Esophagus squamous epithelium (tissue), 5 donors: Measurements from ENCODE around the gene DHTKD1. TPM values are rescaled to one million over a fixed set of nuclear protein-coding genes. Genes with fewer than 3 reads are reported as not detected.

Experiments
- DNase-seq: peaks from one replicate; lab custom pipeline; 2025; lab: John Stamatoyannopoulos, UW
- H3K27ac ChIP-seq, 4 donors: fragments of 200-600 bp; sonication (generic); one replicate each; pipeline ENCODE4 v1.5.1; 2016 to 2019; ENCODE audit warnings: mild to moderate bottlenecking in 1 of 4
- H3K27me3 ChIP-seq, 4 donors: fragments of 200-600 bp; sonication (generic); 1 replicate in 3 of 4; 2 replicates in 1 of 4; pipeline versions ENCODE4 v1.5.1 to v1.6.0; 2017 to 2021; ENCODE audit warnings: antibody characterized with exemption in 1 of 4
- H3K36me3 ChIP-seq, 3 donors: fragments of 200-600 bp; sonication (generic); one replicate each; pipeline ENCODE4 v1.5.1; 2016 to 2019
- H3K4me1 ChIP-seq, 3 donors: fragments of 200-600 bp; sonication (generic); one replicate each; pipeline ENCODE4 v1.5.1; 2017 to 2019
- H3K4me3 ChIP-seq, 4 donors: fragments of 200-600 bp; sonication (generic); 1 replicate in 3 of 4; 2 replicates in 1 of 4; pipeline ENCODE4 v1.5.1; 2016 to 2019; ENCODE audit warnings: mild to moderate bottlenecking in 2 of 4, moderate library complexity in 1 of 4
- H3K9me3 ChIP-seq, 3 donors: fragments of 200-600 bp; sonication (generic); one replicate each; pipeline ENCODE4 v1.5.1; 2016 to 2019
- CTCF ChIP-seq, 6 experiments: fragments of 450-650 bp in 4 of 6; fragments of 200-600 bp in 2 of 6; sonication (generic) in 2 of 6; IDR thresholded peaks; one replicate each; pipeline ENCODE4 v1.5.1; 2016 to 2019; ENCODE audit warnings: antibody characterized with exemption in 6 of 6, mild to moderate bottlenecking in 4 of 6, moderate library complexity in 4 of 6
- POLR2A ChIP-seq, 4 donors: fragments of 450-650 bp; IDR thresholded peaks; one replicate each; pipeline ENCODE4 v1.6.1; 2017; ENCODE audit warnings: antibody characterized with exemption in 4 of 4, mild to moderate bottlenecking in 4 of 4, moderate library complexity in 3 of 4
- WGBS, 2 donors: methylation state at CpG; one replicate each; pipeline ENCODE4 v1.1.5; 2018; 5-methylcytosine and 5-hydroxymethylcytosine counted together
- intact Hi-C: fragments of 100-400 bp; cut with DNase I; formaldehyde crosslinking; loops from one replicate; pipeline ENCODE4 v1.15.0; 2022
- total RNA-seq, 4 donors: library from RNA; depleted of rRNA; stranded (reverse); fragments of >200 nt; gene quantifications; one replicate each; pipeline ENCODE4 v1.1.0, GENCODE V29; 2016
- donor health status: DM: yes; HTN: yes; CAD: no.

DHTKD1 gene
- total RNA-seq, 4 donors from 2014 or later: 10.2 to 24.9 (median 16.9) TPM

GRCh38 chr10:12130237-12130872 lies 61.6 kb downstream of the DHTKD1 start:
- H3K36me3 ChIP-seq: peaks cover 0 to 21% (median 5%) of the 10 kb centered on the region in 3 donors
- peak overlapping the region; percentile 62 to 100 (median 96) for H3K4me3 ChIP-seq
- H3K4me1 ChIP-seq: peaks cover 0 to 21% (median 13%) of the 10 kb centered on the region in 3 donors
- H3K27me3 ChIP-seq: no peaks in the 10 kb centered on the region
- DNase-seq: no peak
- TF ChIP-seq POLR2A (IDR thresholded peaks at IDR 0.05): no peak
- TF ChIP-seq CTCF (IDR thresholded peaks at IDR 0.05): peak in 4 of 6 experiments; percentile 20 to 34 (median 32)
- no peaks in the 10 kb centered on the region for H3K9me3 ChIP-seq
- peak overlapping the region; percentile 69 to 97 (median 90) for H3K27ac ChIP-seq
- intact Hi-C loops: no loop called here
- 25 to 29% methylated on average over 10 to 11 of the region's 11 CpGs for WGBS, 2 donors

GRCh38 chr10:12135631-12136030 lies 66.9 kb downstream of the DHTKD1 start:
- WGBS, 2 donors: 83 to 86% methylated on average over 3 of the region's 3 CpGs

GRCh38 chr10:12140038-12140437 lies 71.3 kb downstream of the DHTKD1 start:
- Histone ChIP-seq H3K36me3 (peaks cover 0 to 90% (median 17%) of the 10 kb centered on the region in 3 donors), H3K4me3 (no peak overlapping the region), H3K4me1 (no peaks in the 10 kb centered on the region), H3K27me3 (no peaks in the 10 kb centered on the region), H3K27ac (no peak overlapping the region), H3K9me3 (no peaks in the 10 kb centered on the region)
- TF ChIP-seq CTCF (IDR thresholded peaks at IDR 0.05): no peak
- TF ChIP-seq POLR2A (IDR thresholded peaks at IDR 0.05): no peak
- WGBS, 2 donors: 73 to 80% methylated on average over 1 of the region's 1 CpG
- intact Hi-C loops: no loop called here
- no peak for DNase-seq

More at GRCh38 chr10:12135631-12136030, 66.9 kb downstream of the DHTKD1 start:
- no peak overlapping the region for H3K27ac ChIP-seq
- no peak for DNase-seq
- H3K36me3 ChIP-seq: peaks cover 0 to 70% (median 7%) of the 10 kb centered on the region in 3 donors
- H3K4me1 ChIP-seq: peaks cover 0 to 7% (median 6%) of the 10 kb centered on the region in 3 donors
- intact Hi-C loops: no loop called here
- no peak overlapping the region for H3K4me3 ChIP-seq
- TF ChIP-seq POLR2A (IDR thresholded peaks at IDR 0.05): no peak
- no peak for TF ChIP-seq CTCF (IDR thresholded peaks at IDR 0.05)
- no peaks in the 10 kb centered on the region for H3K9me3 ChIP-seq
- no peaks in the 10 kb centered on the region for H3K27me3 ChIP-seq

GRCh38 chr10:12144538-12144937 lies 75.8 kb downstream of the DHTKD1 start:
- intact Hi-C loops: no loop called here
- TF ChIP-seq CTCF (IDR thresholded peaks at IDR 0.05) (no peak), POLR2A (IDR thresholded peaks at IDR 0.05) (no peak)
- Histone ChIP-seq H3K4me1 (no peaks in the 10 kb centered on the region), H3K9me3 (no peaks in the 10 kb centered on the region), H3K4me3 (no peak overlapping the region), H3K36me3 (peaks cover 0 to 81% (median 21%) of the 10 kb centered on the region in 3 donors), H3K27me3 (no peaks in the 10 kb centered on the region), H3K27ac (no peak overlapping the region)
- no peak for DNase-seq
- 85 to 88% methylated on average over 1 to 3 of the region's 3 CpGs for WGBS, 2 donors

- Histone ChIP-seq H3K4me1 (no peaks in the 10 kb centered on the region), H3K9me3 (no peaks in the 10 kb centered on the region), H3K27ac (no peak overlapping the region), H3K4me3 (no peak overlapping the region), H3K36me3 (peaks cover 0 to 44% (median 7%) of the 10 kb centered on the region in 3 donors), H3K27me3 (no peaks in the 10 kb centered on the region)
- intact Hi-C loops: no loop called here
- WGBS, 2 donors: 82% methylated on average over 4 of the region's 4 CpGs
- no peak for TF ChIP-seq POLR2A (IDR thresholded peaks at IDR 0.05)
- TF ChIP-seq CTCF (IDR thresholded peaks at IDR 0.05): no peak
- DNase-seq: no peak
These were observed 81.4 kb downstream of the DHTKD1 start for GRCh38 chr10:12150163-12150562.
